HG03469 (cell line): Measurements from ENCODE around the gene PLA2G2F.

Source experiments
- ATAC-seq: cut with Tn5 transposase; IDR thresholded peaks from one replicate; pipeline ENCODE4 v1.9.1; 2021; ENCODE audit warnings: mild to moderate bottlenecking, moderate library complexity, moderate number of reproducible peaks; ENCODE audit not compliant: unreplicated experiment

The PLA2G2F gene

GRCh38 chr1:20141001-20141400, 1.9 kb downstream of the PLA2G2F start:
- ATAC-seq, result no peak

- ATAC-seq, result no peak
Measured at GRCh38 chr1:20141466-20141865, 2.3 kb downstream of the PLA2G2F start.

GRCh38 chr1:20142001-20142710, 3.0 kb downstream of the PLA2G2F start:
- no peak for ATAC-seq

GRCh38 chr1:20143318-20143717, 4.2 kb downstream of the PLA2G2F start:
- no peak for ATAC-seq

- ATAC-seq, result no peak
Measured at GRCh38 chr1:20143734-20144565, 4.8 kb downstream of the PLA2G2F start.

- ATAC-seq, result no peak
Measured at GRCh38 chr1:20147846-20148570, 8.9 kb downstream of the PLA2G2F start.

- ATAC-seq, result no peak
Measured at GRCh38 chr1:20148571-20149500, 9.7 kb downstream of the PLA2G2F start.

- no peak for ATAC-seq
Measured at GRCh38 chr1:20149601-20150325, 10.6 kb downstream of the PLA2G2F start.

- no peak for ATAC-seq
Measured at GRCh38 chr1:20150326-20150705, 11.2 kb downstream of the PLA2G2F start.

- no peak for ATAC-seq
Measured at GRCh38 chr1:20150969-20151368, 11.8 kb downstream of the PLA2G2F start.

- ATAC-seq, result no peak
Measured at GRCh38 chr1:20151906-20152598, 12.9 kb downstream of the PLA2G2F start.

- ATAC-seq, result no peak
Measured at GRCh38 chr1:20152599-20152930, 13.4 kb downstream of the PLA2G2F start.

- ATAC-seq, result no peak
Measured at GRCh38 chr1:20153000-20153418, 13.9 kb downstream of the PLA2G2F start.

GRCh38 chr1:20154301-20154831, 15.2 kb downstream of the PLA2G2F start:
- ATAC-seq, result no peak

GRCh38 chr1:20158358-20159070, 19.4 kb downstream of the PLA2G2F start:
- ATAC-seq, result no peak

GRCh38 chr1:20160034-20160433, 20.9 kb downstream of the PLA2G2F start:
- ATAC-seq, result no peak

GRCh38 chr1:20164694-20165202, 25.6 kb downstream of the PLA2G2F start:
- ATAC-seq, result no peak

GRCh38 chr1:20165522-20165951, 26.4 kb downstream of the PLA2G2F start:
- ATAC-seq, result no peak
